Endodermal cell (in vitro differentiated cells): ENCODE data around the gene MAN2A2. TPM values are rescaled to one million over a fixed set of nuclear protein-coding genes. Genes with fewer than 3 reads are reported as not detected.
A peak's percentile ranks its signal among the peaks of the same experiment; 100 is the strongest.

ENCODE experiments used
- DNase-seq: peaks from one replicate; pipeline ENCODE4 v3.0.0-alpha.2; 2017
- H3K27ac ChIP-seq: 2 replicates; pipeline ENCODE4 v1.5.1; 2013; ENCODE audit warnings: mild to moderate bottlenecking, low read depth, low read length, moderate library complexity
- H3K27me3 ChIP-seq: 2 replicates; pipeline ENCODE4 v1.6.1; 2013; ENCODE audit warnings: mild to moderate bottlenecking, low read length, moderate library complexity; ENCODE audit not compliant: insufficient read depth, control insufficient read depth, poor library complexity, severe bottlenecking
- H3K36me3 ChIP-seq: 2 replicates; pipeline ENCODE4 v1.7.0; 2013; ENCODE audit warnings: mild to moderate bottlenecking, low read length, moderate library complexity; ENCODE audit not compliant: control insufficient read depth, insufficient read depth
- H3K4me1 ChIP-seq: one replicate; pipeline ENCODE4 v1.7.0; 2013; ENCODE audit warnings: low read length; ENCODE audit not compliant: control insufficient read depth, insufficient read depth
- H3K4me3 ChIP-seq: 2 replicates; pipeline ENCODE4 v1.5.1; 2013; ENCODE audit warnings: mild to moderate bottlenecking, low read length, moderate library complexity
- H3K9ac ChIP-seq: 2 replicates; pipeline ENCODE4 v1.6.1; 2013; ENCODE audit warnings: mild to moderate bottlenecking, low read length, moderate library complexity; ENCODE audit not compliant: poor library complexity, severe bottlenecking; ENCODE audit errors: extremely low read depth
- H3K9me3 ChIP-seq: 2 replicates; pipeline ENCODE4 v1.6.1; 2013; ENCODE audit warnings: mild to moderate bottlenecking, low read length, moderate library complexity; ENCODE audit not compliant: control insufficient read depth
- H3K27ac Mint-ChIP-seq: 2 replicates; pipeline ENCODE4 v1.8.0; 2020; ENCODE audit warnings: mixed read lengths
- H3K27me3 Mint-ChIP-seq: 2 replicates; pipeline ENCODE4 v1.8.0; 2021; ENCODE audit warnings: mild to moderate bottlenecking, mixed read lengths; ENCODE audit not compliant: insufficient read depth
- H3K36me3 Mint-ChIP-seq: 2 replicates; pipeline ENCODE4 v1.8.0; 2020; ENCODE audit warnings: low read depth, mixed read lengths
- H3K4me1 Mint-ChIP-seq: 2 replicates; pipeline ENCODE4 v1.8.0; 2020; ENCODE audit warnings: mixed read lengths
- H3K4me3 Mint-ChIP-seq: 2 replicates; pipeline ENCODE4 v1.8.0; 2020; ENCODE audit warnings: mild to moderate bottlenecking, moderate library complexity, mixed read lengths
- H3K9me3 Mint-ChIP-seq: 2 replicates; pipeline ENCODE4 v1.8.0; 2020; ENCODE audit warnings: mild to moderate bottlenecking, mixed read lengths
- WGBS, 2 experiments: methylation state at CpG; one replicate each; pipeline versions ENCODE4 v1.1.5 to v1.1.7; 2013; ENCODE audit warnings: missing lambda C conversion rate in 2 of 2, mixed read lengths in 1 of 2; ENCODE audit not compliant: insufficient coverage in 1 of 2, insufficient read length in 1 of 2; 5-methylcytosine and 5-hydroxymethylcytosine counted together
- total RNA-seq, 2 donors: library from RNA; stranded (reverse); fragmentation: NEBNext Ultra II Directional in 1 of 2; extraction: Animal tissue kit (Norgen Biotek cat#: 25700) in 1 of 2; gene quantifications; 2 replicates in 1 of 2; 3 replicates in 1 of 2; pipeline ENCODE4 v1.2.1, GENCODE V29; 2021
- TF ChIP-seq, protein P1 (sequence below): fragments of 200-600 bp; sonication (generic); conservative IDR thresholded peaks from 2 replicates; pipeline ENCODE4 v1.5.0; 2021; ENCODE audit warnings: antibody characterized with exemption, mild to moderate bottlenecking

MAN2A2 gene
- total RNA-seq, 2 donors from 2014 or later = 41.0 to 62.9 TPM

DNA sequence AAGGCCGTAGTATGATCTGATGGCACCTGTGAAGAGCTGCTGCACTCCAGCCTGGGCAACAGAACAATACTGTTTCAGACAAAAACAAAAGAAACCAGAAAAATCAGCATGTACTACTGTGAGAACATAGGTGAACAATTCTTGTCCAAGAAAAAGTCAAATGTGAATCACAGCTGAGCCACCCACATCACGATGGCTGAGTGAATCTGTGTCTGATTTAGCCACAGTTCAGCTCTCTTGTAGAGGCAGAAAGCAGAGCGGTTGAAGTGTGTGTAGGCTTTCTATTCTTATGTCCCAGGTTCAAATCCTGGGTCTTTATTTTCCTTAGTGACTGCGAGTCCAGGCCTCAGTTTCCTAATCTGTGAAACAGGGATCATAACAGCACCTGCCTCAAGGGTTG is 39.1 kb upstream of the MAN2A2 start:
- Mint-ChIP-seq H3K4me3 (no peak overlapping the region), H3K4me1 (peaks cover 38% of the 10 kb centered on the region), H3K27me3 (no peaks in the 10 kb centered on the region), H3K36me3 (no peaks in the 10 kb centered on the region), H3K9me3 (no peaks in the 10 kb centered on the region), H3K27ac (no peak overlapping the region)
- Histone ChIP-seq H3K4me1 (peaks cover 18% of the 10 kb centered on the region), H3K27ac (no peak overlapping the region), H3K9ac (no peak overlapping the region), H3K36me3 (no peaks in the 10 kb centered on the region), H3K27me3 (no peaks in the 10 kb centered on the region), H3K9me3 (no peaks in the 10 kb centered on the region), H3K4me3 (no peak overlapping the region)
- no peak for DNase-seq
- TF ChIP-seq, protein P1, sequence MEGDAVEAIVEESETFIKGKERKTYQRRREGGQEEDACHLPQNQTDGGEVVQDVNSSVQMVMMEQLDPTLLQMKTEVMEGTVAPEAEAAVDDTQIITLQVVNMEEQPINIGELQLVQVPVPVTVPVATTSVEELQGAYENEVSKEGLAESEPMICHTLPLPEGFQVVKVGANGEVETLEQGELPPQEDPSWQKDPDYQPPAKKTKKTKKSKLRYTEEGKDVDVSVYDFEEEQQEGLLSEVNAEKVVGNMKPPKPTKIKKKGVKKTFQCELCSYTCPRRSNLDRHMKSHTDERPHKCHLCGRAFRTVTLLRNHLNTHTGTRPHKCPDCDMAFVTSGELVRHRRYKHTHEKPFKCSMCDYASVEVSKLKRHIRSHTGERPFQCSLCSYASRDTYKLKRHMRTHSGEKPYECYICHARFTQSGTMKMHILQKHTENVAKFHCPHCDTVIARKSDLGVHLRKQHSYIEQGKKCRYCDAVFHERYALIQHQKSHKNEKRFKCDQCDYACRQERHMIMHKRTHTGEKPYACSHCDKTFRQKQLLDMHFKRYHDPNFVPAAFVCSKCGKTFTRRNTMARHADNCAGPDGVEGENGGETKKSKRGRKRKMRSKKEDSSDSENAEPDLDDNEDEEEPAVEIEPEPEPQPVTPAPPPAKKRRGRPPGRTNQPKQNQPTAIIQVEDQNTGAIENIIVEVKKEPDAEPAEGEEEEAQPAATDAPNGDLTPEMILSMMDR = no peak
- WGBS, 2 experiments = 90 to 91% methylated on average over 4 of the region's 4 CpGs

DNA sequence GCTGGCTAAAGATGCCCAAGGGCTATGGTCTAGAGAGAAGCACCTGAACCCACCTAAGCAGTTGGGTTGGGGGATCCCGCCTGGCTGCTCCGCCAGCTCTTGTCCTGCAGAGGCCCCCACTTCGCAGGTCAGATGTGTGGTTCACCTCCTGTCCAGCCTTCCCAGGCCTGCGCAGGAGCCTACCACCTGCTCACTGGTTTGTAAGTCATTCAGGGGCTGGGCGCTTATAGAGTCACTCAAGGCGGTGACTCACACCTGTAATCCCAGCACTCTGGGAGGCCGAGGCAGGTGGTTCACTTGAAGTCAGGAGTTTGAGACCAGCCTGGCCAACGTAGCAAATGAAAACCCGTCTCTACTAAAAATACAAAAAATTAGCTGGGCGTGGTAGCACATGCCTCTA is 38.6 kb upstream of the MAN2A2 start:
- peak; percentile 71 for DNase-seq

DNA sequence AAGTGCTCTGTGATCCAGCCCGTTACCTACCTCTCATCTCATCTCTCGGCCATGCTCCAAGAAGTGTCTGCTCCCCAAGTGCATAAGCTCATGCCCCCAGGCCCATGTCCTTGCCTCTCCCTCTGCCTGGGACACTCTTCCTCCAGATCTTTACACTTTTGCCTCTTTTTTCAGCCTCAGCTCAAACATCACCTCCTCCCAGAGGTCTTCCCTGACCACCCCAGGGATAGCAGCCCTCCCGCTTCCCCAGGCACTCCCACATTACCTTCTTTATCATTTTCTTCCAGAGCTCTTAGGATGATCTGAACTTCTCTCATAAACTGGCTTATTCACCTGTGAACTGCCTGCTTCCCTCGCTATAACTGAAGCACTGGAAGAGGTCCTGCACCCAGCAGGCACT is 37.4 kb upstream of the MAN2A2 start:
- no peaks in the 10 kb centered on the region for H3K27me3 Mint-ChIP-seq
- no peaks in the 10 kb centered on the region for H3K36me3 Mint-ChIP-seq
- no peaks in the 10 kb centered on the region for H3K9me3 ChIP-seq
- peaks cover 28% of the 10 kb centered on the region for H3K4me1 ChIP-seq
- H3K27ac ChIP-seq = no peak overlapping the region
- TF ChIP-seq, protein P1 = no peak
- no peak overlapping the region for H3K9ac ChIP-seq
- H3K27me3 ChIP-seq = no peaks in the 10 kb centered on the region
- no peak overlapping the region for H3K4me3 Mint-ChIP-seq
- H3K4me3 ChIP-seq = no peak overlapping the region
- no peak for DNase-seq
- no peaks in the 10 kb centered on the region for H3K36me3 ChIP-seq
- peaks cover 47% of the 10 kb centered on the region for H3K4me1 Mint-ChIP-seq
- no peaks in the 10 kb centered on the region for H3K9me3 Mint-ChIP-seq
- H3K27ac Mint-ChIP-seq = no peak overlapping the region
- WGBS, 2 experiments = 92 to 93% methylated on average over 3 to 4 of the region's 4 CpGs

More for the DNA sequence above, 38.6 kb upstream of the MAN2A2 start:
- H3K27me3 Mint-ChIP-seq = no peaks in the 10 kb centered on the region
- Histone ChIP-seq H3K27me3 (no peaks in the 10 kb centered on the region), H3K4me3 (no peak overlapping the region), H3K4me1 (peaks cover 19% of the 10 kb centered on the region), H3K36me3 (no peaks in the 10 kb centered on the region), H3K9ac (no peak overlapping the region), H3K9me3 (no peaks in the 10 kb centered on the region), H3K27ac (no peak overlapping the region)
- TF ChIP-seq, protein P1 = peak; percentile 23
- H3K4me3 Mint-ChIP-seq = no peak overlapping the region
- no peaks in the 10 kb centered on the region for H3K36me3 Mint-ChIP-seq
- WGBS, 2 experiments = 94% methylated on average over 10 of the region's 10 CpGs
- H3K27ac Mint-ChIP-seq = no peak overlapping the region
- no peaks in the 10 kb centered on the region for H3K9me3 Mint-ChIP-seq
- H3K4me1 Mint-ChIP-seq = peaks cover 38% of the 10 kb centered on the region
